Esophagus muscularis mucosa (tissue), 4 donors: Measurements from ENCODE around the gene LIPT1. TPM values are rescaled to one million over a fixed set of nuclear protein-coding genes. Genes with fewer than 3 reads are reported as not detected.

Experiments used
- DNase-seq: peaks from one replicate; pipeline ENCODE4 v3.0.0-alpha.2; 2017; ENCODE audit errors: extremely low spot score
- H3K27ac ChIP-seq, 4 donors: fragments of 200-600 bp; sonication (generic); replicated peaks in 1 of 4; 1 replicate in 3 of 4; 2 replicates in 1 of 4; pipeline ENCODE4 v1.5.1; 2016 to 2019; ENCODE audit warnings: mild to moderate bottlenecking in 1 of 4
- H3K27me3 ChIP-seq, 4 donors: fragments of 200-600 bp; sonication (generic); one replicate each; pipeline versions ENCODE4 v1.5.1 to v1.6.0; 2016 to 2019
- H3K36me3 ChIP-seq, 4 donors: fragments of 200-600 bp; sonication (generic); one replicate each; pipeline ENCODE4 v1.5.1; 2016 to 2019
- H3K4me1 ChIP-seq, 4 donors: fragments of 200-600 bp; sonication (generic); one replicate each; pipeline ENCODE4 v1.5.1; 2016 to 2019
- H3K4me3 ChIP-seq, 4 donors: fragments of 200-600 bp; sonication (generic); 1 replicate in 2 of 4; 2 replicates in 2 of 4; pipeline ENCODE4 v1.5.1; 2016 to 2019; ENCODE audit warnings: mild to moderate bottlenecking in 4 of 4, moderate library complexity in 1 of 4
- H3K9me3 ChIP-seq, 4 donors: fragments of 200-600 bp; sonication (generic); 1 replicate in 3 of 4; 2 replicates in 1 of 4; pipeline ENCODE4 v1.5.1; 2016 to 2019
- CTCF ChIP-seq, 3 experiments: fragments of 200-600 bp in 2 of 3; fragments of 450-650 bp in 1 of 3; sonication (generic) in 2 of 3; IDR thresholded peaks; one replicate each; pipeline ENCODE4 v1.5.1; 2017 to 2019; ENCODE audit warnings: antibody characterized with exemption in 3 of 3, mild to moderate bottlenecking in 2 of 3, moderate library complexity in 1 of 3
- EP300 ChIP-seq: sonication (generic); formaldehyde crosslinking; IDR thresholded peaks from one replicate; pipeline ENCODE4 v1.6.1; 2017; ENCODE audit warnings: antibody characterized with exemption
- POLR2A ChIP-seq: fragments of 450-650 bp; IDR thresholded peaks from one replicate; pipeline ENCODE4 v1.6.1; 2017; ENCODE audit warnings: antibody characterized with exemption, moderate library complexity, mild to moderate bottlenecking, low read depth
- POLR2AphosphoS5 ChIP-seq, 2 donors: sonication (generic); formaldehyde crosslinking; IDR thresholded peaks; one replicate each; pipeline ENCODE4 v1.6.1; 2017; ENCODE audit warnings: antibody characterized with exemption in 2 of 2
- whole genome bisulfite sequencing: methylation state at CpG from one replicate; pipeline ENCODE4 v1.1.5; 2018; 5-methylcytosine and 5-hydroxymethylcytosine counted together
- intact Hi-C: fragments of 100-400 bp; cut with DNase I; formaldehyde crosslinking; loops from one replicate; pipeline ENCODE4 v1.15.1; 2023
- small RNA-seq, 3 donors: library from RNA; depleted of rRNA; stranded (forward); fragments of <200 nt; gene quantifications; one replicate each; pipeline ENCODE3, GENCODE V24; 2016
- total RNA-seq, 4 donors: library from RNA; depleted of rRNA; stranded (reverse); fragments of >200 nt; gene quantifications; one replicate each; pipeline versions ENCODE4 v1.1.0 to v1.2.1, GENCODE V29; 2016

Gene LIPT1
- total RNA-seq, 4 donors from 2014 or later: 4.2 to 6.4 (median 5.4) TPM

DNA sequence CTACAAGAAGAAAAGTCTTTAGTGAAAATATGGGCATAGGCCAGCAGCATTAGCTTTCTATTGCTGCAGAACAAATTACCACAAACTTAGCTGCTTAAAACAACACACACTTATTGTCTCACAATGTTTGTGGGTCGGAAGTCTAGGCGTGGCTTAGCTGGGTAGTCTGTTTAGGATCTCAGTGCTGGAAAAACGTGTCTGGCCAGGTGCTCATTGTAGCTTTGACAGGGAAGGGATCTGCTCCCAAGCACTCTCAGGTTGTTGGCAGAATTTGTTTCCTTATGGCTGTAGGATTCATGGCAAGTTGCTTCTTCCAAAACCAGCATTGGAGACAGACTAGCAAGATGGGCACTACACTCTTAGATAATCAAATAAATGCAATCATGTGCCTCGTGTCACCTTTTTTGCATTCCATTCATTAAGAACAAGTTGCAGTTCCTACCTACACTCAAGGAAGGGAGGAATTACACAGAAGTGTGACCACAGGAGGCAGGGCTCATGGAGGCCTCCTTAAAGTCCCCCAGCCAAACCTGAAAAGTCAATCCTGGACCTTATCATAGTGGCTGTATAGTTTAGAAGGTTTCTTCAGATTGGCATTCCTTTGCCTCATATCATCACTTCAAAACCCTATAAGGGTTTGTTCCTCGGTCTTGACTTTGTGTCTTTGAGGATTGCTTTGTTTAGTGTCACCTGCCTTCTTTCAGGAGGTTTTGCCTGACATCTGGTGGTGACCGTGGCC, 43.5 kb downstream of the LIPT1 start:
- Histone ChIP-seq H3K27ac (no peak overlapping the region), H3K9me3 (no peaks in the 10 kb centered on the region), H3K4me3 (no peak overlapping the region), H3K27me3 (no peaks in the 10 kb centered on the region), H3K4me1 (no peaks in the 10 kb centered on the region), H3K36me3 (peaks cover 29 to 63% (median 42%) of the 10 kb centered on the region in 4 donors)
- DNase-seq: no peak
- 91% methylated on average over 6 of the region's 6 CpGs for WGBS
- TF ChIP-seq POLR2A (no peak), POLR2AphosphoS5 (IDR thresholded peaks at IDR 0.05) (no peak), CTCF (IDR thresholded peaks at IDR 0.05) (no peak)
- intact Hi-C loops: no loop called here

- H3K9me3 ChIP-seq: no peaks in the 10 kb centered on the region
- peaks cover 25 to 46% (median 33%) of the 10 kb centered on the region in 4 donors for H3K36me3 ChIP-seq
- no peaks in the 10 kb centered on the region for H3K27me3 ChIP-seq
- intact Hi-C loops: no loop called here
- WGBS: 90% methylated on average over 7 of the region's 7 CpGs
- no peak for DNase-seq
- H3K4me1 ChIP-seq: no peaks in the 10 kb centered on the region
- no peak overlapping the region for H3K27ac ChIP-seq
- H3K4me3 ChIP-seq: no peak overlapping the region
- TF ChIP-seq POLR2A (no peak), CTCF (IDR thresholded peaks at IDR 0.05) (no peak)
These were observed 45.5 kb downstream of the LIPT1 start for GRCh38 chr2:99200076-99200800.

- Histone ChIP-seq H3K36me3 (peaks cover 6 to 27% (median 14%) of the 10 kb centered on the region in 4 donors), H3K27ac (no peak overlapping the region), H3K9me3 (no peaks in the 10 kb centered on the region), H3K27me3 (no peaks in the 10 kb centered on the region), H3K4me3 (no peak overlapping the region), H3K4me1 (no peaks in the 10 kb centered on the region)
- DNase-seq: no peak
- intact Hi-C loops: no loop called here
- no peak for TF ChIP-seq POLR2AphosphoS5 (IDR thresholded peaks at IDR 0.05)
- peak in 1 of 3 experiments; percentile 20 for TF ChIP-seq CTCF (IDR thresholded peaks at IDR 0.05)
- 89% methylated on average over 4 of the region's 4 CpGs for WGBS
These were observed 47.4 kb downstream of the LIPT1 start for GRCh38 chr2:99201959-99202678.

DNA sequence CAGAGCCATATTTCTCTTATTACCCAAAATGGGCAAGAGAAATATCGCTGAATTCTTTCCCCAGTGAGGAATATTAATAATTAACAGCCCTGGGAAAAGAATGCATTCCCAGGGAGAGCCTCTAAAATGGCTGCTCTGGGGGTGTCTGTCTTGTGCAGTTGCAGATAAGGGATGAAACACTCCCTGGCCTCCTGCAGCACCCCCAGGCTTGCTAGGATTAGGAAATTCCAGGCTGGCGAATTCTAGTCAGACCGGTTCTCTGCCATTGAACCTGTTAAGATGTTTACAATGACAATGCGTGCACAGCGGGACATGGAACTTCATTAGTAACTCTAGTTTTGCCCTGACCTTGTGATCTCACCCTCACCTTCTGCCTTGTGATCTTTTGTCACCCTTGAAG, 50.7 kb downstream of the LIPT1 start:
- no peaks in the 10 kb centered on the region for H3K4me1 ChIP-seq
- intact Hi-C loops: no loop called here
- WGBS: 91% methylated on average over 5 of the region's 5 CpGs
- no peaks in the 10 kb centered on the region for H3K27me3 ChIP-seq
- no peak overlapping the region for H3K4me3 ChIP-seq
- no peak for DNase-seq
- H3K27ac ChIP-seq: no peak overlapping the region
- H3K9me3 ChIP-seq: no peaks in the 10 kb centered on the region
- TF ChIP-seq CTCF (IDR thresholded peaks at IDR 0.05): no peak
- TF ChIP-seq POLR2A: no peak
- TF ChIP-seq POLR2AphosphoS5 (IDR thresholded peaks at IDR 0.05): no peak
- no peak for TF ChIP-seq EP300
- H3K36me3 ChIP-seq: peaks cover 0 to 9% (median 0%) of the 10 kb centered on the region in 4 donors

Small RNA genes within 50 kb of the gene (small RNA-seq; reads per million reads assigned to genes)
- gene AC092587.1: 0 reads per million in 3 donors

Other genes with a start within 250 kb of the LIPT1 start
- gene CRACDL, start 218.7 kb upstream of the LIPT1 start, total RNA-seq: 1 to 10 TPM; 1.7 to 4.7 (median 3.3) TPM
- gene C2orf15, start 13.3 kb upstream of the LIPT1 start, total RNA-seq: under 1 TPM in 1 of 4 donors, not detected in 3; 0.39 TPM
- 1 to 10 TPM; 1.1 to 4.4 (median 2.0) TPM for gene TSGA10, start within 50 bp of the LIPT1 start, total RNA-seq
- gene MITD1, start 26.1 kb downstream of the LIPT1 start, total RNA-seq: 10 to 100 TPM; 15.6 to 17.3 (median 17.0) TPM
- gene MRPL30, start 26.2 kb downstream of the LIPT1 start, total RNA-seq: 10 to 100 TPM; 20.6 to 23.8 (median 21.6) TPM
- not detected for gene LYG2, start 100.7 kb downstream of the LIPT1 start, total RNA-seq
- under 1 TPM in 3 of 4 donors, not detected in 1; 0.50 to 0.65 (median 0.57) TPM for gene LYG1, start 146.2 kb downstream of the LIPT1 start, total RNA-seq
- gene TXNDC9, start 181.4 kb downstream of the LIPT1 start, total RNA-seq: 10 to 100 TPM; 19.9 to 30.3 (median 24.2) TPM
- gene EIF5B, start 182.4 kb downstream of the LIPT1 start, total RNA-seq: 10 to 100 TPM; 39.6 to 60.2 (median 47.4) TPM